ENCODE data around the gene SAPCD1. TPM values are rescaled to one million over a fixed set of nuclear protein-coding genes. Genes with fewer than 3 reads are reported as not detected.

Gene SAPCD1
- total RNA-seq, 1 experiment from 2014 or later: 18.2 TPM

- intact Hi-C loops (cut with micrococcal nuclease): loop anchor here (1.0 kb wide), 1 partner anchor 30 kb away; the partner anchor contains the start of gene HSPA1B
- BruUV-seq (replicated peaks): no TSS peak
- Histone ChIP-seq H3K27me3 (ENCODE audit: insufficient read depth, low read length) (no peaks in the 10 kb centered on the region), H3K27ac (ENCODE audit: low read depth, low read length) (peak overlapping the region; percentile 98; the same call in 1 of the 2 replicates), H3K9me2 (ENCODE audit: insufficient read depth) (no peaks in the 10 kb centered on the region), H3K79me2 (ENCODE audit: insufficient read depth, low read length) (peaks cover 37% of the 10 kb centered on the region), H2AFZ (ENCODE audit: low read depth, low read length, poor library complexity, severe bottlenecking) (no peak overlapping the region), H3K9ac (ENCODE audit: low read length) (no peak overlapping the region), H3K4me1 (ENCODE audit: control insufficient read depth in 1 of 2, insufficient read depth in 2 of 2, low read length in 2 of 2) (peaks cover 22 to 38% of the 10 kb centered on the region in 2 experiments), H3K9me3 (ENCODE audit: control insufficient read depth in 1 of 2, insufficient read depth in 1 of 2, low read depth in 1 of 2, low read length in 2 of 2) (no peaks in the 10 kb centered on the region), H3K4me2 (ENCODE audit: low read length) (no peak overlapping the region), H3K4me3 (replicated peaks in 1 of 2; ENCODE audit: low read depth in 1 of 2, low read length in 2 of 2) (no peak overlapping the region), H4K20me1 (ENCODE audit: insufficient read depth) (no peaks in the 10 kb centered on the region), H3K36me3 (ENCODE audit: control insufficient read depth in 1 of 2, insufficient read depth in 2 of 2, low read length in 2 of 2) (peaks cover 7 to 11% of the 10 kb centered on the region in 2 experiments; a peak in 3 of 4 replicates)
- ATAC-seq: no peak
- ChIA-PET RAD21 (ENCODE audit: low non-redundant PET in 1 of 2, low total read pairs in 2 of 2, uncharacterized antibody in 2 of 2, unreplicated experiment in 2 of 2) (no interaction called here), CTCF (no interaction called here), POLR2A (interaction anchor here (1.7 to 1.9 kb wide), 2 partner anchors 34 to 94 kb away, joined by 4 to 9 read pairs; partner anchors contain the start of gene ABHD16A)
- DNase-seq (ENCODE audit: low read depth, low spot score): no peak
- TF ChIP-seq CEBPB (IDR thresholded peaks at IDR 0.05; ENCODE audit: low read depth) (no peak), EZH2 (IDR thresholded peaks at IDR 0.05) (no peak), SRF (IDR thresholded peaks at IDR 0.05; ENCODE audit: low read depth) (no peak), ATF3 (IDR thresholded peaks at IDR 0.05) (no peak), FOSL1 (IDR thresholded peaks at IDR 0.05; ENCODE audit: low read depth) (no peak), TCF7L2 (IDR thresholded peaks at IDR 0.05; ENCODE audit: borderline replicate concordance, extremely low read depth, insufficient read depth, insufficient read length) (no peak), ZFX (IDR thresholded peaks at IDR 0.05) (no peak), ELF1 (IDR thresholded peaks at IDR 0.05; ENCODE audit: borderline replicate concordance, low read depth) (no peak), JUND (IDR thresholded peaks at IDR 0.05) (no peak), SP1 (IDR thresholded peaks at IDR 0.05; ENCODE audit: low read depth) (no peak), EGR1 (IDR thresholded peaks at IDR 0.05; ENCODE audit: low read depth) (no peak), MAX (IDR thresholded peaks at IDR 0.05) (no peak), ZBTB33 (IDR thresholded peaks at IDR 0.05; ENCODE audit: extremely low read depth, insufficient replicate concordance, low read length) (no peak), SIN3A (IDR thresholded peaks at IDR 0.05; ENCODE audit: low read depth) (no peak)
These were observed 34.5 kb downstream of the SAPCD1 start for GRCh38 chr6:31796993-31797385.

Data from HCT116 (cell line).